Amygdala (tissue), 56 donors: Measurements from ENCODE around the gene NPAT.

Source experiments
- DNase-seq, 56 donors: peaks; one replicate each; lab custom pipeline; 2025; lab: John Stamatoyannopoulos, UW

NPAT gene

GRCh38 chr11:108220721-108221336, 1.6 kb downstream of the NPAT start:
- no peak for DNase-seq

- DNase-seq = no peak
These were observed 3.3 kb downstream of the NPAT start for GRCh38 chr11:108218912-108219783.

GRCh38 chr11:108218455-108218854, 4.0 kb downstream of the NPAT start:
- DNase-seq = no peak

- DNase-seq = no peak
These were observed 5.5 kb downstream of the NPAT start for GRCh38 chr11:108216988-108217387.

- no peak for DNase-seq
These were observed 8.7 kb downstream of the NPAT start for GRCh38 chr11:108213784-108214183.

- no peak for DNase-seq
These were observed 12.0 kb downstream of the NPAT start for GRCh38 chr11:108210441-108210840.

GRCh38 chr11:108207683-108208060, 14.8 kb downstream of the NPAT start:
- no peak for DNase-seq

- DNase-seq = no peak
These were observed 15.3 kb downstream of the NPAT start for GRCh38 chr11:108206969-108207682.

- DNase-seq = peak in 1 of 56 donors; percentile 4
These were observed 16.3 kb downstream of the NPAT start for GRCh38 chr11:108206171-108206570.

- DNase-seq = no peak
These were observed 17.4 kb downstream of the NPAT start for GRCh38 chr11:108204929-108205499.

GRCh38 chr11:108204376-108204775, 18.1 kb downstream of the NPAT start:
- no peak for DNase-seq

GRCh38 chr11:108203075-108203474, 19.4 kb downstream of the NPAT start:
- no peak for DNase-seq

- DNase-seq = no peak
These were observed 22.8 kb downstream of the NPAT start for GRCh38 chr11:108199446-108200321.

GRCh38 chr11:108198833-108199232, 23.6 kb downstream of the NPAT start:
- peak in 4 of 56 donors; percentile 3 to 10 (median 6) for DNase-seq

GRCh38 chr11:108197351-108197750, 25.1 kb downstream of the NPAT start:
- DNase-seq = no peak

- no peak for DNase-seq
These were observed 25.5 kb downstream of the NPAT start for GRCh38 chr11:108196901-108197300.

- DNase-seq = no peak
These were observed 28.7 kb downstream of the NPAT start for GRCh38 chr11:108193725-108194124.

- no peak for DNase-seq
These were observed 44.9 kb downstream of the NPAT start for GRCh38 chr11:108177570-108177969.

GRCh38 chr11:108170184-108170583, 52.3 kb downstream of the NPAT start:
- DNase-seq = no peak

GRCh38 chr11:108167624-108168023, 54.8 kb downstream of the NPAT start:
- no peak for DNase-seq
